Right atrium auricular region (tissue), 2 donors: ENCODE data around the gene GRM1. TPM values are rescaled to one million over a fixed set of nuclear protein-coding genes. Genes with fewer than 3 reads are reported as not detected.
"Not testable (repeated sequence)": the region's sequence is repeated elsewhere in the genome, so short reads cannot be mapped to it uniquely, and the experiment has no call there.

Experiments
- DNase-seq: peaks from one replicate; pipeline ENCODE4 v3.0.0-alpha.2; 2019; ENCODE audit warnings: low spot score
- H3K27ac ChIP-seq, 2 donors: fragments of 200-600 bp; sonication (generic); 1 replicate in 1 of 2; 2 replicates in 1 of 2; pipeline ENCODE4 v1.5.1; 2016 to 2019
- H3K27me3 ChIP-seq, 2 donors: fragments of 200-600 bp; sonication (generic); one replicate each; pipeline versions ENCODE4 v1.5.1 to v1.6.0; 2017 to 2019
- H3K36me3 ChIP-seq: fragments of 200-600 bp; sonication (generic); one replicate; pipeline ENCODE4 v1.5.1; 2016
- H3K4me1 ChIP-seq, 2 donors: fragments of 200-600 bp; sonication (generic); one replicate each; pipeline versions ENCODE4 v1.5.1 to v1.6.0; 2017 to 2019
- H3K4me3 ChIP-seq, 2 donors: fragments of 200-600 bp; sonication (generic); 1 replicate in 1 of 2; 2 replicates in 1 of 2; pipeline ENCODE4 v1.5.1; 2017 to 2019; ENCODE audit warnings: mild to moderate bottlenecking in 1 of 2, moderate library complexity in 1 of 2
- H3K9me3 ChIP-seq, 2 donors: fragments of 200-600 bp; sonication (generic); one replicate each; pipeline ENCODE4 v1.5.1; 2019
- total RNA-seq, 2 donors: library from RNA; depleted of rRNA; stranded (reverse); fragments of >200 nt; gene quantifications; one replicate each; pipeline ENCODE4 v1.1.0, GENCODE V29; 2016
- TF ChIP-seq, protein P1 (sequence below), 2 donors: fragments of 200-600 bp; sonication (generic); IDR thresholded peaks; one replicate each; pipeline ENCODE4 v1.5.1; 2019; ENCODE audit warnings: antibody characterized with exemption in 2 of 2

Gene GRM1
- total RNA-seq, 2 donors from 2014 or later: 0.07 to 0.08 TPM

DNA sequence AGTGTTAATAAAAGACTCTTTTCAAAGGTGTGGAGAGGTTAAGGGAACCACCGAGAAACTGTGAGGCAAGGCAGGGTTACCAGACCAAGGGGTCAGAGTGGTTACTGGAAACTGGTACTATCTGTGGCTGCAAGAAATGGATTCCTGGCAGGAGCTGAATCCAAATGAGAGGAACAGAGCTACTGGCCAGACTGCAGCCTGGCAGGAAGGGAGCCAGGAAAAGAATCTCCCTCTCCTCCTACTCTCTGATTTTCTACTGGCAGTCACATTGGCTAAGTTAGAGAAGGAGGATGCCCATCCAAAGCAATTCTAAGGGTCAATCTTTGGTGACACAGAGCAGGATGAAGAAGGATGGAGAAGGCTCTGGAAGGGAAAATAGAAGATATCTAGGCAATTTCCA is 211.5 kb downstream of the GRM1 start:
- no peaks in the 10 kb centered on the region for H3K36me3 ChIP-seq
- no peaks in the 10 kb centered on the region for H3K4me1 ChIP-seq
- H3K9me3 ChIP-seq: peaks cover 0 to 17% of the 10 kb centered on the region in 2 donors
- H3K27me3 ChIP-seq: no peaks in the 10 kb centered on the region
- no peak overlapping the region for H3K27ac ChIP-seq
- H3K4me3 ChIP-seq: no peak overlapping the region
- TF ChIP-seq, protein P1, sequence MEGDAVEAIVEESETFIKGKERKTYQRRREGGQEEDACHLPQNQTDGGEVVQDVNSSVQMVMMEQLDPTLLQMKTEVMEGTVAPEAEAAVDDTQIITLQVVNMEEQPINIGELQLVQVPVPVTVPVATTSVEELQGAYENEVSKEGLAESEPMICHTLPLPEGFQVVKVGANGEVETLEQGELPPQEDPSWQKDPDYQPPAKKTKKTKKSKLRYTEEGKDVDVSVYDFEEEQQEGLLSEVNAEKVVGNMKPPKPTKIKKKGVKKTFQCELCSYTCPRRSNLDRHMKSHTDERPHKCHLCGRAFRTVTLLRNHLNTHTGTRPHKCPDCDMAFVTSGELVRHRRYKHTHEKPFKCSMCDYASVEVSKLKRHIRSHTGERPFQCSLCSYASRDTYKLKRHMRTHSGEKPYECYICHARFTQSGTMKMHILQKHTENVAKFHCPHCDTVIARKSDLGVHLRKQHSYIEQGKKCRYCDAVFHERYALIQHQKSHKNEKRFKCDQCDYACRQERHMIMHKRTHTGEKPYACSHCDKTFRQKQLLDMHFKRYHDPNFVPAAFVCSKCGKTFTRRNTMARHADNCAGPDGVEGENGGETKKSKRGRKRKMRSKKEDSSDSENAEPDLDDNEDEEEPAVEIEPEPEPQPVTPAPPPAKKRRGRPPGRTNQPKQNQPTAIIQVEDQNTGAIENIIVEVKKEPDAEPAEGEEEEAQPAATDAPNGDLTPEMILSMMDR (IDR thresholded peaks at IDR 0.05): no peak
- DNase-seq: no peak

- H3K36me3 ChIP-seq: no peaks in the 10 kb centered on the region
- TF ChIP-seq, protein P1 (IDR thresholded peaks at IDR 0.05): no peak
- H3K4me1 ChIP-seq: no peaks in the 10 kb centered on the region
- H3K27me3 ChIP-seq: no peaks in the 10 kb centered on the region
- H3K27ac ChIP-seq: no peak overlapping the region
- H3K4me3 ChIP-seq: no peak overlapping the region
- DNase-seq: no peak
- peaks cover 0 to 17% of the 10 kb centered on the region in 2 donors for H3K9me3 ChIP-seq
Observed at GRCh38 chr6:146240807-146241206, 211.9 kb downstream of the GRM1 start.

DNA sequence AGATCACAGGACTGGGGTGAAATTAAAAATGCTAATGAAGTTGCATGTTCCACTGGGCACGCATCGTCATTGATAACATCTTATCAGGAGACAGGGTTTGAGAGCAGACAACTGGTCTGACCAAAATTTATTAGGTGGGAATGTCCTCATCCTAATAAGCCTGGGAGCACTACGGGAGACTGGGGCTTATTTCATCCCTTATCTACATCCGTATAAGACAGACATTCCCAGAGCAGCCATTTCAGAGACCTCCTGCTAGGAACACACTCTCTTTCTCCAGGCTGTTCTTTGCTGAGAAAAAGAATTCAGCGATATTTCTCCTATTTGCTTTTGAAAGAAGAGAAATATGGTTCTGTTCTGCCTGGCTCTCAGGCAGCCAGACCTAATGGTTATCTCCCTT is 214.8 kb downstream of the GRM1 start:
- not testable (repeated sequence) for H3K36me3 ChIP-seq, H3K27me3 ChIP-seq, H3K4me1 ChIP-seq, H3K4me3 ChIP-seq, DNase-seq, H3K27ac ChIP-seq
- peaks cover 0 to 17% of the 10 kb centered on the region in 2 donors for H3K9me3 ChIP-seq

- no peaks in the 10 kb centered on the region for H3K4me1 ChIP-seq
- no peak overlapping the region for H3K27ac ChIP-seq
- DNase-seq: no peak
- no peak overlapping the region for H3K4me3 ChIP-seq
- TF ChIP-seq, protein P1 (IDR thresholded peaks at IDR 0.05): no peak
- peaks cover 0 to 17% of the 10 kb centered on the region in 2 donors for H3K9me3 ChIP-seq
- no peaks in the 10 kb centered on the region for H3K36me3 ChIP-seq
- no peaks in the 10 kb centered on the region for H3K27me3 ChIP-seq
Observed at GRCh38 chr6:146244630-146245143, 215.8 kb downstream of the GRM1 start.

- Histone ChIP-seq H3K9me3 (peaks cover 0 to 17% of the 10 kb centered on the region in 2 donors), H3K27ac (no peak overlapping the region), H3K27me3 (no peaks in the 10 kb centered on the region), H3K4me1 (no peaks in the 10 kb centered on the region), H3K36me3 (no peaks in the 10 kb centered on the region), H3K4me3 (no peak overlapping the region)
- TF ChIP-seq, protein P1 (IDR thresholded peaks at IDR 0.05): no peak
- DNase-seq: no peak
Observed at GRCh38 chr6:146246028-146246427, 217.2 kb downstream of the GRM1 start.

DNA sequence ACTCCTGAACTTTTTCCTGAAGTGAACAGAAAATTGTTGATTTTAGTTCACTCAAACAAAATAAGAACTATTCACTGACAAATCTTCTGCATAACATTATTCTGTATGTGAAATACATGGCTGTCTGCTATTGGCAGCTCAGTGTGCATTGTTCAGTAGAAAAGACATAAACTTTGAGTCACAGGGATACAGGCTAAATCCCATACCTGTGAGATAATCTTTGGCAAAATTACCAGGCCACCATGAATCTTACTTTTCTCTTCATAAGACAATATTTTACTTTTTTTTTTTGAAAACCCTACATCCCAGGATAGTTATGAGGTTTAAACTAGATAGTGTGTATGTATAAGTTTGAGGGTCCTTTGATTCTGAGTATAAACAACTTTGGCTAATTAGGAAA is 224.8 kb downstream of the GRM1 start:
- H3K4me1 ChIP-seq: no peaks in the 10 kb centered on the region
- no peaks in the 10 kb centered on the region for H3K36me3 ChIP-seq
- no peaks in the 10 kb centered on the region for H3K27me3 ChIP-seq
- TF ChIP-seq, protein P1 (IDR thresholded peaks at IDR 0.05): no peak
- no peak overlapping the region for H3K4me3 ChIP-seq
- H3K27ac ChIP-seq: no peak overlapping the region
- no peaks in the 10 kb centered on the region for H3K9me3 ChIP-seq
- no peak for DNase-seq
